A673 (cell line): ENCODE measurements around the gene SRSF2.
"Not testable (repeated sequence)": the region's sequence is repeated elsewhere in the genome, so short reads cannot be mapped to it uniquely, and the experiment has no call there.

ENCODE experiments used
- EZH2 ChIP-seq: fragments of 200-600 bp; sonication (generic); IDR thresholded peaks from 2 replicates; pipeline ENCODE4 v1.6.1; 2017; ENCODE audit warnings: borderline replicate concordance, low read depth, mild to moderate bottlenecking, mixed read lengths, antibody characterized with exemption, low read length; ENCODE audit not compliant: poor library complexity, severe bottlenecking
- TF ChIP-seq, protein P1 (sequence below): fragments of 300-800, 200-600 bp; sonication (generic); conservative IDR thresholded peaks from 2 replicates; pipeline ENCODE4 v1.5.1; 2017; ENCODE audit warnings: low read depth, mild to moderate bottlenecking, antibody characterized with exemption, low read length, moderate library complexity, mixed read lengths

DNA sequence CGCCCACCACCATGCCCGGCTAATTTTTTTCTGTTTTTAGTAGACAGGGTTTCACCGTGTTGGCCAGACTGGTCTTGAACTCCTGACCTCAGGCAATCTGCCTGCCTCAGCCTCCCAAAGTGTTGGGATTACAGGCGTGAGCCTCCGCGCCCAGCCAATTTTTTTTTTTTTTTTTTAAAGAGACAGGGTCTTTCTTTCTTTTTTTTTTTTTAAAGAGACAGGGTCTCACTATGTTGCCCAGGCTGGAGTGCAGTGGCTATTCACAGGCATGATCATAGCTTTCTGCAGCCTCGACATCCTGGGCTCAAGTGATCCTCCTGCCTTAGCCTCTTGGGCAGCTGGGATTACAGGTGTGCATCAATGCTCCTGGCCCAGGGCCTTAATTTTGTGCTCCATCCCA lies 24.8 kb downstream of the SRSF2 start:
- TF ChIP-seq, protein P1, sequence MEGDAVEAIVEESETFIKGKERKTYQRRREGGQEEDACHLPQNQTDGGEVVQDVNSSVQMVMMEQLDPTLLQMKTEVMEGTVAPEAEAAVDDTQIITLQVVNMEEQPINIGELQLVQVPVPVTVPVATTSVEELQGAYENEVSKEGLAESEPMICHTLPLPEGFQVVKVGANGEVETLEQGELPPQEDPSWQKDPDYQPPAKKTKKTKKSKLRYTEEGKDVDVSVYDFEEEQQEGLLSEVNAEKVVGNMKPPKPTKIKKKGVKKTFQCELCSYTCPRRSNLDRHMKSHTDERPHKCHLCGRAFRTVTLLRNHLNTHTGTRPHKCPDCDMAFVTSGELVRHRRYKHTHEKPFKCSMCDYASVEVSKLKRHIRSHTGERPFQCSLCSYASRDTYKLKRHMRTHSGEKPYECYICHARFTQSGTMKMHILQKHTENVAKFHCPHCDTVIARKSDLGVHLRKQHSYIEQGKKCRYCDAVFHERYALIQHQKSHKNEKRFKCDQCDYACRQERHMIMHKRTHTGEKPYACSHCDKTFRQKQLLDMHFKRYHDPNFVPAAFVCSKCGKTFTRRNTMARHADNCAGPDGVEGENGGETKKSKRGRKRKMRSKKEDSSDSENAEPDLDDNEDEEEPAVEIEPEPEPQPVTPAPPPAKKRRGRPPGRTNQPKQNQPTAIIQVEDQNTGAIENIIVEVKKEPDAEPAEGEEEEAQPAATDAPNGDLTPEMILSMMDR, result not testable (repeated sequence)
- TF ChIP-seq EZH2, result not testable (repeated sequence)
